HG02943 (cell line): ENCODE data around the gene FGF21.

Experiments
- ATAC-seq: cut with Tn5 transposase; IDR thresholded peaks from one replicate; pipeline ENCODE4 v1.9.1; 2021; ENCODE audit warnings: mild to moderate bottlenecking, low read depth, moderate library complexity; ENCODE audit not compliant: unreplicated experiment

The FGF21 gene

DNA sequence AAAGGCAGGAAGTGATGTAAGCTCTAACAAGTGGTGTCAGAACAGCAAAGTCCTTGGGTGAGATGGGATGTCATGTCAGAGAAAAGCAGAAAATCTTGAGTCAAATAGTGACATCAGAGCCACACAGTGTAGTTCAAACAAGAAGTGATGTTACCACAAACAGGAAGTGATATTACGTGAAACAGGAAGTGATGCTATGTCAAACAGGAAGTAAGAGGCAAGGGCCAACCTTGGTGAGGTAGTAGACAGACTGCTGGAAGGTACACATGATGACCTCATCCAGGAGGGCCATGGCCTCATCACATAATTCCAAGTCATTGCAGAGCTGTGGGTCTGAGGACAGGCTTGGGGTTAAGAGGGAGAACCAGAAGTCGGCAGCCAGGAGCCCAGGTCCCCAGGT lies 28.8 kb upstream of the FGF21 start:
- no peak for ATAC-seq

DNA sequence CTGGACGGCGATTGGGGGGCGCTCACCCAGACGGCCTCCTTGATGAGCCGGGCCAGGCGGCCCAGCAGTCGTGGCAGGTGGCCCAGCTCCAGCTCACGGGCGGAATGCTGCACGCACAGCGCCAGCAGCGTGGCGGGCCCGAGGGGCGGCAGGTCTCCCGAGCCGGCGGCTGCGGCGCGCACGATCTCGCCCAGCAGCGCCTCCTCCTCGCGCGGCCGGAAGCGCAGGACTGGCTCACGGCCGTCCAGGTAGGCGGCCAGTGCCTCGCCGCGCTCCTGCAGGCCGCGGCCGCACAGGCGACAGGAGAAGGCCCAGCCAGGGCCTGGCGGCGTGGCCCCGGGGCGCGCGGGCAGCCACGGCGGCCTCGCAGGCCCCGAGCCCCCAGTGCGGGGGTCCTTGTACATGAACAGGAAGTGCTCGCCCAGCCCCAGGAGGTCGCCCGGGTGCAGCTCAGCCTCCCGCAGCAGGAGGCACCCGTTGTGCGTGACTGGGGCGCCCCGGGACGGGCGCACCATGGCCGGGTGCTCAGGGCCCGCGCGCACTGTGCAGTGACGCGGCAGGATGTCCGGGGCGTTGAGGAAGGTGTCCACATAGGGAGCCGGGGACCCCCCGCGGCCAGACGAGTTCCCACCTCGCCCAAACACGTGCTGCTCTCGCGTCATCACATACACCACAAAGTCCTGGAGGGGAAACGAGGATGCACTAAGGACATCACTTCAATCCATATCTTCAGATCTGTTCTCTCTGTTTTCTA lies 26.2 kb upstream of the FGF21 start:
- no peak for ATAC-seq

DNA sequence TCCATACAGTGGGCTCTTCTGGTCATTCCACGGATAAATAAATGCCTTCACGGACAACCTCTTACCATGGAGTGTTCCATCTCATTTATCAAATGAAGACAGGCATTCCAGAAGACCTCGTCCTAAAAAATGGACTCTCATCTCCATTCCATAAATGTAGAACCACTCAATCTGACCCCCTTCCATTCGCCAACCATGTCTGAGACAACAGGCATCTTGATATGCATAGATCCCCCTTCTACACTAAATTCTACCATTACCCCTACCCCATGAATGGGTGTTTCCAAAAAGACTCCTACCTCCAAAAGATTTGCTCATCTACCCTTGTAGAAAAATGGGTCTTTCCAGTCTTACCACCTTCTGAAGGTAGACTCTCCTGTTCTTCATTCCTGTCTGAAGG lies 23.9 kb upstream of the FGF21 start:
- no peak for ATAC-seq

DNA sequence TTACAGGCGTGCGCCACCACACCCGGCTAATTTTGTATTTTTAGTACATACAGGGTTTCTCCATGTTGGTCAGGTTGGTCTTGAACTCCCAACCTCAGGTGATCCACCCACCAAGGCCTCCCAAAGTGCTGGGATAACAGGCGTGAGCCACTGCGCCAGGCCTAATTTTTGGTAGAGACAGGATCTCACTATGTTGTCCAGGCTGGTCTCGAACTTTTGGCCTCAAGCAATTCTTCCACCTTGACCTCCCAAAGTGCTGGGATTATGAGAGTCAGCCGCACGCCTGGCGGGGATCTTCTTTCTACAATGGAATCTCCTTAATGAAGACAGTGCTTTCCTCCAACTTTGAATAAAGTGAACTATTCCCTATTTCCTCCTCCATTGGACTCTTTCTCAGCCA lies 20.7 kb upstream of the FGF21 start:
- no peak for ATAC-seq

DNA sequence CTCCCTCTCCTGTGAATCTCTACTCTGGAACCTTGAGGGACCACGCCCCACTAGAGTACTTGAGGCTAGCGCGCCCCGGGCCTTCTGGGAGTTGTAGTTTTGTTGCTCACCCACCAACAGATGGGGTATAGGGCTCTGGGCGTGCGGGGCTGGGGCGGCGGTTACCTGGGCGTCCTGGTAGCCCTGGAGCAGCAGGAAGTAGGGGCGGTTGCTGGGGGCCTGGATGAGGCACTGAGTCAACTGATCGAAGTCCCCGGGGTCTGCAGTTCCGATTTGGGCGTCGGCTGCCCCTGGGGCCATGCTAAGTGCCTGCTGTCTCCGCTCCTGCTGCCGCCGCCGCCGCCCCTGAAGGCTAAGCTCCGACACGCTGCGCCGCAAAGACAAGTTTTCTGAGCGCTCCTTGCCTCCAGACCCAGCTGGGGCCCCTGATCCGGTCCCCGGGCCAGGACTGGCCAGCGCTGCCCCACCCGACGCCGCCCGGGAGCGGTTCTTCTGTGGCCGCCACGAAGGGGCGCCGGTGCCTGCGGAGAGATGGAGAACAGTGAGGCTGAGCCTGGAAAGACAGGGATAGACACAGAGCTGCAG lies 20.2 kb upstream of the FGF21 start:
- no peak for ATAC-seq

DNA sequence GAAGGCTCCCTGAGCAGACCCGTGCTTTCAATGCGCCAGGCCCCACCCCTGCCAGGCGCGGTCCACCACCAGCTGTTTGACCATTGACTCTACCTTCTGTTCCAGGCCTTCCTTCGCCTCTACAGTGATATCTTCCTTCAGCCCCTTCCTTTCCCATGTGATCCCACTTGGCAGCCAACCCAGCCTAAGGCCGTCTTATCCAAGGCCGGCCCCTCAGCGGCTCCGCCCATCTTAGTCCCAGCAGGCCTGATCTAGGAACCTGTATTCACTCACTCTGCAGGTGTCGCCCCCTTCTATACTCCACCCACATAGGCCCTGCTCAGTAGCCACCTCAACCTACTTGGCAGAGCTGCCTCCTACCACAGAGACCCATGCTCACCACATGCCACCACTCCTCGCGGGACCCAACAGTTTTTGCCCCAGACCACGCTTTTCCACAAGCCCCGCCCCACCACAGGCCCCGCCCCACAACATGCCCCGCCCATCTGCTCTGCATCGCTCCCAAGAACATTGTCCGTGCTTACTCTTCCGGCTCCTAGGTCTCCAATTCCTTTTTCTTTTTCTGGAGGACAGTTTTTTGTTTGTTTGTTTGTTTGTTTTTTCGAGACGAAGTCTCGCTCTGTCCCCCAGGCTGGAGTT lies 17.8 kb upstream of the FGF21 start:
- no peak for ATAC-seq

DNA sequence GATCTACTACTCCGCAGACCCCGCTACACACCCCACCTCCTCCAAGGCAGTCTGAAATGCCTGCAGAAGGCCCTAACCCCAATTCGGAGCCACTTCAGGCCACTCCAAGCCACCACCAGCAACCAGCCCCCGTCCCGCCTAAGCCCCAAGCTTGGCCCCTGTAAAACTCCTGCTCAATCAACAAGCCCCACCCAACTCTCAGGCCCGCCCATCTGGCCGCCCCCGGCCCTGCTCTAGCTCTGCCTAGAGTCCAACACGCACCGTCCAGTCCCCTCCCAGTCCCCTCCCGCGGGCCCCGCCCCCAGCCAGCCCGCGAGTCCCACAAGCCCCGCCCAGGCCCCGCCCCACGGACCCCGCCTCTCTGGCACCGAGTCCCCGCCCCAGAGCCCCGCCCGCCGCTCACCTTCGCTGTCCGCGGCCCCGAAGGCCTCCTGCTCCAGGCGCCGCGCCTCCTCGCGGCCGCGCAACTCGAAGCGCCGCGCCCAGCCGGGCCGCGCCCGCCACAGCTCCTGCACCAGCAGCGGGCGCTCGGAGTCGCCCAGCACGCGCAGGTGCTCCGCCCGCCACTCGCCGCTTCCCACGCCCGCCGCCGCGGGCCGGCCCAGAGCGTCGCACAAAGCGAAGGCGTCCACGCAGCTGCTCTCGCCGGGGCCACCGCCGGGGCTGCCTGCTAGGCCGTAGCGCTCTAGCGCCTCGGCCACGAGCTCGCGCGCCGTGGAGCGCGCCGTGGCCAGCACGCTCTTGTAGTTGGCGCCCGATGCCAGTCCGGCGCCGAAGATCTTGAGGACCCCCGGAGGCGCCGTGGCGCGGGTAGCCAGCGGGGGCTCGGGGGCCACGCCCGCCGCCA lies 16.5 kb upstream of the FGF21 start:
- no peak for ATAC-seq

DNA sequence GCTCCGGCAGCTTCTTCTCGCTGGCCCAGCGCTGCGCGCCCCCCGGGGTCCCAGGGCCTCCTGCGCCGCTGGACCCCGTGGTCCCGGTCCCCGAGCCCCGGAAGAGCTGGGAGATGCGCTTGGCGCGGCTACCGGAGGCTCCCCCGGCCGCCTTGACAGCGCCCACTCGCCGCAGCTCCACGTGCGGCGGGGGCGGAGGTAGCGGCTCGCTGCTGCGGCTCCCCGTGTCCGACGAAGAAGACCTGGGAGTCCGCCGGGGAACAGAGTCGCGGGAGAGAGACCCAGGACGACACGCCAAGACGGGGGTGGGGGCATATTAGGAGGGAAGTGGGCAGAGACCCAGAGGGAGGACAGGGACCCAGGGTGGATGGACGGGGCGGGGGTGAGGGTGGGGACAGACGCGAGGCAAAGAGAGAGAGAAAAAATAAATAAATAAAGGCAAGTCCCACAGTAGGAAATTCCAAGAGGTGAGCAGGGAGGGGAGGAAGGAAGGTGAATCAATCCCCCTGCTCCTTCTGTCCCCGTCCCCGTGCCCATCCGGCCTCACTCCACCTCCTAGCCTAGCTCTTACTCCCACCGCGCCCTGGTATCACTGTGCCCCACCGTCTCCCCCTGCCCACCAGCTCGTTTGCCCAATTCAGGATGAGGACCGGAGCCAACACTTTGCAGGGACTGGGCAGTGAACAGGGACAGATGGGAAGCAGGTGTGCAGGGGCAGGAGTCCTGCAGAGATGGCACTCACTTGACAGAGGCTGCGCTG lies 15.7 kb upstream of the FGF21 start:
- ATAC-seq, result no peak

DNA sequence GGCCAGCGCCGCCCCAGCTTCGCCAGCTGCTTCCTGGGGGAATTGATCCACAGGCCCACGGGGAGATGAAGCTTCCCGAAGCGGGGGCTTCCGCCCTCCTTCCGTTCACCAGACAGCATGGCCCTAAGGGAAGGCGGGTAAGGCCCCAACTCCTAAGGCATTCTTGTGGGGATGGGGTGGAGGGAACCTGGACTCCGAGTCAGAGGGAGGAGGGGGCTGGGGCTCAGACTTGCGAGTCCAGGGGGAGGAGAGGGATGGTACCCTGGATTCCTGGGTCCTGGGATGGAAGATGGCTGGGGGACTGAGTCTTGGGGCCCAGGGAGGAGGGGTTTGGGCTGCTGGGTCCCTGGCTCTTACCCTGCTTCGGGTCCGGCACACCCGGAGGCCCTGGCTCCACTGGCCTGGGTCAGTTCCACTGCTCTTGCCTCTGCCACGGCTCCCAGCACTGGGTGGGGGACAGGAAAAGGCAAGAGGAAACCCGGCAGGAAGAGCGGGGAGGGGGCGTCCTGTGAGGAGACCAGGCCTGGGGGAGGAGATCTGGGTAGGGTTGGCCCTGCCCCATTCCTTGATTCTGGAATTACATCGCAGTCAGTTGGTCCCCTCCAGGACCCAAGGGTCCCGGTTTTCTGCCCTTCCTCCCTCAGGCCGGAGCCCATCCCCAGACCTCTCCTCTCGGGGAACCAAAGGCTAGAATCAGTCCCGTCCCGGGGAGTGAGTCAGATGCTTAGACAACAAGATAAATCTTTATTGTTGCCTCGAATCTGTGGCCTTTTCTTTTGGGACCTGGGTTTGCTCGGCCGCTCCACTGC lies 15.0 kb upstream of the FGF21 start, which contains the start of gene RASIP1:
Gene RASIP1 (minus strand): TSS at position 447 of the 809 bp plus-strand sequence. CDS start 328 bp downstream, at position 119.
- ATAC-seq, result no peak

DNA sequence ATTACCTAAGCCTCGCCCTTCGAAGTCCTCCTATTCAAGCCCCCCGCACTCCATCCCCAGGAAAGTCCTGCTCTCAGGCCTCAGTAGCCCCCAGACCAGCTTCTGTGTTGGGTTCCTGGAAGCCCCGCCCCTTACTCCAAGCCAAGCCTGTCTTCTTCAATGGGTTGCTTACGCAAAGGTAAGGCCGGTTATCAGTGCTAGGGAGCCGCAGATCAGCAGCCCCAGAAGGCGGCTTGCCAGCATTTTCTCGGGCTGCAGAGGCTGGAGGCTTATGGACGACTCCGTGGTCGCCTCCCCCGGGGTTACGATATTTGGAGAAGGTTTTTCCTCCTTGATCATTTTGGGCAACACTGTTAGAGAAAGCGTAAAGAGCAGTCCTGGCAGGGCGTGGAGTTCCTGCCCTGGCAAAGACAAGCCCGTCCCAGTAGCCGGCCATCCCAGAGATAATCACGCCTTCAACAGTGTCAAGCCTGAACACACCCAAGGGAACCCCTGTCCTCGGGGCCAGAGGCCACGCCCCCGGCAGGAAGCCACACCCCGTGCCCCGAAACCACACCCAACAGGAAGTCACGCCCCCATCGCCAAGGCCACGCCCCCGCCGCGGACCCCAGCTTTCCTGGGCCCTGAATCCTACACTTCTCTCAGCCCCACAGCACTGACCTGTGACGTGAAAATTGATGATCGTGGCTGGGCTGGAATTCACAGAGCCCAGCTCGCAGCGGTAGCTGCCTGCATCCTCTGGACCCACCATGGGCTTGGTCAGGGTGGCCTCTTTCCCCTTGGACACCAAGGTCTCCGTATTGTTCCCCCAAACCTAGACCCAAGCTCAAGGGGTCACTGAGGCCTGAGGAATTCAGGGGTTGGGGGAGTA lies 14.0 kb upstream of the FGF21 start:
- no peak for ATAC-seq

DNA sequence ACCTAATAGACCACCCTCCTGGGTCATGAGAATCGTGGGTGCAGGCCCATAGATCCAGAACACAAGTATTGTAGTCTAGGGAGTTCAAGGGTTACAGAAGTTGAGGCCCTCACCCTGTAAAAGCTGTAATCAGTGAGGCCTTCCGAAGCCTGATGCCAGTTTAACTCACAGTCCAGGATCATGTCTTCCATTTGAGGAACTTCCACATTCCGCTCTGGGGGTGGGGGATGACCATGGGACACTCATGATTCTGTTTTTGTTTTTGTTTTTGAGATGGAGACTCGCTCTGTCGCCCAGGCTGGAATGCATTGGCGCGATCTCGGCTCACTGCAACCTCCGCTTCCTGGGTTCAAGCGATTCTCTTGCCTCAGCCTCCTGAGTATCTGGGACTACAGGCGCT lies 13.2 kb upstream of the FGF21 start:
- no peak for ATAC-seq

DNA sequence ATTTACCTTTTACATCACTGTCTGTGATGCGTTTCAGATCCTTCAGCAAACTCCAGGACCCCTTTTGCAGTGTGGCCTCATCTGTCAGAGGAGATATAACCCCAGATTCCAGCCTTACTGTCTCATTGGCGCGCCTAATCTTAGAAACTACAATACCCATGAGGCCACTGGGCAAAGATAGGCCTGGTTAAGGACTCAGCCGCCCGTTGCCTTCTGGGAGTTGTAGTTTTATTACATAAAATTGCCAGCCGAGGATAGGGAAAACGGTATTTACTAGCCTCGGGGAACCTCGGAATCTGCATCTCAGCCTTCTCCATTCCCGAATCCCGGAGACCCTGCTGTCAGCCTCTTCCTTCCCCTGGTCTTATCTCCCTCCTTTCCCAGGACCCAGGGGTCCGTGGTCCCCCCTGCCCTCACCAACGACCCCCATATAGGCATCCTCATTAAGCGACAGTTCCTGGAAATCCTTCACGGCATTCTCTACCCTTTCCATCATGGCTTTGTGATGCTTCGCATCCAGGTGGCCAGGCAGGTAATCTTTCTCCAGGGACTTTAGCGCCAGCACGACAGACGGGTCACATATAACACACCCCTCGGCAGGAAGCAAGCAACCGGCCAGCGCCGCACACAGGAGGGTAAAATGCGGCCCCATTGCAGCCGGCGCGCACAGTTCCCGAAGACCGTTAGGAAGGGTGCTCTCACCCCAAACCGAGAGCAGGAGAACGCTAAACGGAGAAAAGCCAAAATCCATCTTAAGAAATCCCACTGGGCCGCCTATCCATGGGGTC lies 9.9 kb upstream of the FGF21 start:
- no peak for ATAC-seq

DNA sequence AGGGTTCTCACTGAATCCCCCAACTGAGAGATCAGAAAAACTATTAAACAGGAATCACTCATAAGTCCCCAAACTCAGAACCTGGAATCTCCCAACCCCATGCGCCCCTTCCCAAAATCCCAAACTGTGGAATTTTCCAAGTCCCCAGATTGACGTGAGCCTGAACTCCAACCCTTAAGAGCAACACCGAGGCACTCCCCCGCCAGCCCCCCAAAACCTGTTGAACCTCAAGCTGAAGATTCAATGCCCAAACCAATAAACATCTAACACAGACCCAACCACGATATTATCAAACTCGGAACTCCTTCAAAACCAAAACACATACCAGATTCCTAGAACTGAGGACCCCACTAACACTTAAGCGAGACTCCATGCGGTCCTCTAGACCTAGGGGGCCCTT lies 9.2 kb upstream of the FGF21 start:
- ATAC-seq, result no peak

DNA sequence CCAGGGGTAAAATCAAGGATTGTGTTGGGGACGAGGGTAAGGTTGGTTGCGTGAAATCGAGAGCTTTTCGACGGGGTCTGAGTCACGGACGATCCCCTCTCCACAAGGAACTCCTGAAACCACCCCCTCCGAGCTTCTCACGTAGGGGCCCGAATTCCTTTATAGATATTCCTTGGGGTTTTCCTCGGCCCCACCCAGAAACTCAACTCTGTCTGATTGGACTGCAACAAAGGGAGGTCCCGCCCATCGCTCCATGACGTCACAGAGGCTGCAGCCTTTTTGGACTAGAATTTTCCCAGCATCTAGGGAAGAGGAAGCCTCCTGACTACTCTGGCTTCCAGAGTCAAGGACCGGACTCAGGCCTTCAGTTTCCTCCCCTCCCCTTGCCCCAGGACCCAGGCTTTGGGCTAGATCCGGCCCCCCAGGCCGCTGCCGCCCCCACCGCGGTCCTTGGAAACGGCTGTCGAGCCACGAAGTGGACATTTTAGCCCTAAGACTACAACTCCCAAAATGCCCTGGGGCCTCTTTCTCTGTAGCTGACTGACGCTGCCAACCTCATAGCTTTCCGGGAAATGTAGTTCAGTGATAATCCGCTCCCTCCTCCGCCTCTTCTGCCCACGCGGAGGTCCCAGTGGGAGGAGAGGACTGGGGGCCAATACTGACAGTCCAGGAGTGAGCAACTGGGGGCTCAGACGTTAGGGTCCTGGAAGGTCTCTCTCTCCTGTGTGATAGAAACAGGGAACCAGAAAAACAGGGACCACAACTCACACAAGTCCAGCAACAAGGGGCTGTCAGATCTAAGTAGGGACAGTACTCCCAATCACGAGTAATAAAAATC lies 8.4 kb upstream of the FGF21 start, which contains the start of gene IZUMO1:
Gene IZUMO1 (minus strand): TSS at position 172 of the 838 bp plus-strand sequence. CDS start 1,050 bp downstream, outside the sequence.
- no peak for ATAC-seq

DNA sequence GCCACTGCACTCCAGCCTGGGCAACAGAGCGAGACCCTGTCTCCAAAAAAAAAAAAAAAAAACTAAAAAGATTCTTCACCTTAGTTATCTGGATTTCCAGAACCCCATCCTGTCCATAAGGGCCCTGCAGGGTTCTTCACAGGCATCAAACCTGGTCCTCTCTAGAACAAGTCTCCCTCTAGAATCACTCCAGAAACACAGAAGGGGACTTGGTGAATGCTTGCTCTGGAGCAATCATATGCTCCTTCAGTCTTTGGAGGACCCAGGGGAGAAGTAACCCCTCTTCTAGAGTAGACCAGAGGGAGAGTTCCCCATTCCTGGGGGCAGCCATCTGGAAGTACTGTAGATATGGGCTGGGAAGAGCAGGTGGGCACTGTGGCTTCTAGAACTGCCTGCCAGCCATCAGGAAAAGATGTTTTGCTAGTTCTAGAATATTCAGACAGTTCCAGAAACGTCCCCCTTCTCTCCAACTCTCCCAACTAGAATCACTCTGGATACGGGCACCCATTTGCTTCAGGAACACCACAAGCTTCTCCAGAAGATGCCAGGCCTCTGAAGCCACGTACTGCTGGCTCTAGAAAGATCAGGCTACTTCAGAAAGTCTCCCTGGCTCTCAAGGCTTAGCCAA lies 5.6 kb upstream of the FGF21 start:
- ATAC-seq, result no peak

DNA sequence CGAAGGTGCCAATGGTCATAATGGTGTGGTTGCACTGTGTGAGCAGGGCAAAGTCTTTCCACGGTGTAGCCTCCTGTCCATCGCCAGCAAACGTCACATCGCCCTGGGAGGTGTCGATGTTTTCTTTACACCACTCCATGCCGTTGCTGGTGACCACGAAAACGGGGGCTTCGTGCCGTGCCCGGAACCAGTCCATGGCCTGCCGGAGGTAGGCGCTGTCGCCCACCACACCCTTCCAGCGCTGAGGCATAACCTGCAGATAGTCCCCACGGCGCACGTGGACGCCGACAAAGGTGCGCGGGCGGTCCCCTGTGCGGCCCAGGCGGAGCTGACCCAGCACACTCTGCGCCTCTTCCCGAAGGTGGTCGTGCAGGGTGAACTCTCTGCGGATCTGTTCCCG lies 5.0 kb upstream of the FGF21 start:
- ATAC-seq, result no peak
